Liver (tissue), 3 donors: ENCODE measurements around the gene AFF2.

ENCODE experiments used
- CTCF ChIP-seq: fragments of 150-350 bp; IDR thresholded peaks from 2 replicates; pipeline ENCODE4 v1.5.1; 2017; ENCODE audit warnings: improper control_type of control experiment, low read depth, low read length; ENCODE audit not compliant: missing input control
- GABPA ChIP-seq, 2 donors: IDR thresholded peaks in 1 of 2; conservative IDR thresholded peaks in 1 of 2; 2 replicates each; pipeline ENCODE4 v1.6.1; 2016; ENCODE audit warnings: antibody characterized with exemption in 2 of 2, mild to moderate bottlenecking in 1 of 2, moderate library complexity in 1 of 2
- MAX ChIP-seq: IDR thresholded peaks from 2 replicates; pipeline ENCODE4 v1.6.1; 2016; ENCODE audit warnings: antibody characterized with exemption
- RAD21 ChIP-seq, 2 donors: IDR thresholded peaks; 2 replicates each; pipeline ENCODE4 v1.6.1; 2016; ENCODE audit warnings: antibody characterized with exemption in 2 of 2, mild to moderate bottlenecking in 2 of 2
- REST ChIP-seq: IDR thresholded peaks from 2 replicates; pipeline ENCODE4 v1.6.1; 2016; ENCODE audit warnings: antibody characterized with exemption, mild to moderate bottlenecking
- TAF1 ChIP-seq: conservative IDR thresholded peaks from 2 replicates; pipeline ENCODE4 v1.6.1; 2016; ENCODE audit warnings: antibody characterized with exemption, mild to moderate bottlenecking
- YY1 ChIP-seq: IDR thresholded peaks from 2 replicates; pipeline ENCODE4 v1.6.1; 2016; ENCODE audit warnings: antibody characterized with exemption, mild to moderate bottlenecking
- ZBTB33 ChIP-seq: IDR thresholded peaks from 2 replicates; pipeline ENCODE4 v1.6.1; 2016; ENCODE audit warnings: antibody characterized with exemption
- donor health status: healthy.
- donor health status: healthy.

- TF ChIP-seq MAX (no peak), CTCF (no peak), REST (no peak), GABPA (IDR thresholded peaks at IDR 0.05 in 1 of 2, conservative IDR thresholded peaks at IDR 0.05 in 1 of 2) (no peak), ZBTB33 (no peak), TAF1 (no peak), RAD21 (IDR thresholded peaks at IDR 0.05) (no peak), YY1 (no peak)
Observed at GRCh38 chrX:148540671-148541583, 40.5 kb downstream of the AFF2 start.
